Left ventricle myocardium inferior (tissue), 1 donor: ENCODE measurements around the gene AKR1C3. TPM values are rescaled to one million over a fixed set of nuclear protein-coding genes. Genes with fewer than 3 reads are reported as not detected.
"Not testable (repeated sequence)": the region's sequence is repeated elsewhere in the genome, so short reads cannot be mapped to it uniquely, and the experiment has no call there.

Experiments
- DNase-seq: peaks from one replicate; pipeline ENCODE4 v3.0.0-alpha.2; 2020
- H3K27ac ChIP-seq: fragments of 200-600 bp; replicated peaks from 2 replicates; pipeline ENCODE4 v1.8.0; 2021
- H3K27me3 ChIP-seq: fragments of 200-600 bp; 2 replicates; pipeline ENCODE4 v1.8.0; 2021; ENCODE audit warnings: low read depth
- H3K36me3 ChIP-seq: fragments of 200-600 bp; 2 replicates; pipeline ENCODE4 v1.8.0; 2021
- H3K4me1 ChIP-seq: fragments of 200-600 bp; 2 replicates; pipeline ENCODE4 v1.8.0; 2021
- H3K4me3 ChIP-seq: fragments of 200-600 bp; 2 replicates; pipeline ENCODE4 v1.8.0; 2021; ENCODE audit warnings: mild to moderate bottlenecking, moderate library complexity
- H3K9me3 ChIP-seq: fragments of 200-600 bp; replicated peaks from 2 replicates; pipeline ENCODE4 v1.8.0; 2021
- intact Hi-C: fragments of 100-400 bp; cut with micrococcal nuclease; formaldehyde crosslinking; loops from one replicate; pipeline ENCODE4 v1.11.0; 2022
- total RNA-seq: library from RNA; stranded (reverse); fragmentation: NEBNext Ultra II Directional; extraction: Animal tissue kit (Norgen Biotek cat#: 25700); gene quantifications from one replicate; pipeline ENCODE4 v1.2.1, GENCODE V29; 2021
- TF ChIP-seq, protein P1 (sequence below): fragments of 200-600 bp; IDR thresholded peaks from 2 replicates; pipeline ENCODE4 v1.8.0; 2021; ENCODE audit warnings: antibody characterized with exemption, mild to moderate bottlenecking, borderline replicate concordance
- donor health status: DM: no; HTN: yes; CAD: no; lungs with severe emphysema.

The AKR1C3 gene
- total RNA-seq, 1 donor from 2014 or later, result 27.1 TPM

DNA sequence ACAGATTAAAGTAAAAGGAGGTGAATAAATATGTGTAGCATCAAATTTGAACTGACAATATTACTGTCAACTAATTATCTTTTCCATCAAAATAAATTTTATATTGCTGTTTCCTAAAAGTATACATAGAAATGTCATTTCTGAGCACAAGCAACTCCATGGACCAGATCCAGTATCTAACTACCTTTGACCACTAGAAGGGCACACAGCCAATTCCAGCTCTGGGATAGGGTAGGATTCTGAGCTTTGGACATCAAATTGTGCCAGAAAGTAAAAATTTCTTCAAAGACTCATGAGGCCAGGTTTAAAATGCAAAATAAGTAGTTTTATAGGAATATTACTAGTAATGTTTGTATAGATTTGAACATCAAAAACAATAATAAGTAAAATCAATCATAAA lies 29.7 kb downstream of the AKR1C3 start:
- no peak overlapping the region for H3K27ac ChIP-seq
- no peaks in the 10 kb centered on the region for H3K27me3 ChIP-seq
- no peaks in the 10 kb centered on the region for H3K4me1 ChIP-seq
- intact Hi-C loops, result no loop called here
- TF ChIP-seq, protein P1, sequence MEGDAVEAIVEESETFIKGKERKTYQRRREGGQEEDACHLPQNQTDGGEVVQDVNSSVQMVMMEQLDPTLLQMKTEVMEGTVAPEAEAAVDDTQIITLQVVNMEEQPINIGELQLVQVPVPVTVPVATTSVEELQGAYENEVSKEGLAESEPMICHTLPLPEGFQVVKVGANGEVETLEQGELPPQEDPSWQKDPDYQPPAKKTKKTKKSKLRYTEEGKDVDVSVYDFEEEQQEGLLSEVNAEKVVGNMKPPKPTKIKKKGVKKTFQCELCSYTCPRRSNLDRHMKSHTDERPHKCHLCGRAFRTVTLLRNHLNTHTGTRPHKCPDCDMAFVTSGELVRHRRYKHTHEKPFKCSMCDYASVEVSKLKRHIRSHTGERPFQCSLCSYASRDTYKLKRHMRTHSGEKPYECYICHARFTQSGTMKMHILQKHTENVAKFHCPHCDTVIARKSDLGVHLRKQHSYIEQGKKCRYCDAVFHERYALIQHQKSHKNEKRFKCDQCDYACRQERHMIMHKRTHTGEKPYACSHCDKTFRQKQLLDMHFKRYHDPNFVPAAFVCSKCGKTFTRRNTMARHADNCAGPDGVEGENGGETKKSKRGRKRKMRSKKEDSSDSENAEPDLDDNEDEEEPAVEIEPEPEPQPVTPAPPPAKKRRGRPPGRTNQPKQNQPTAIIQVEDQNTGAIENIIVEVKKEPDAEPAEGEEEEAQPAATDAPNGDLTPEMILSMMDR, result no peak
- H3K4me3 ChIP-seq, result no peak overlapping the region
- H3K36me3 ChIP-seq, result no peaks in the 10 kb centered on the region
- peaks cover 27% of the 10 kb centered on the region for H3K9me3 ChIP-seq
- DNase-seq, result no peak

DNA sequence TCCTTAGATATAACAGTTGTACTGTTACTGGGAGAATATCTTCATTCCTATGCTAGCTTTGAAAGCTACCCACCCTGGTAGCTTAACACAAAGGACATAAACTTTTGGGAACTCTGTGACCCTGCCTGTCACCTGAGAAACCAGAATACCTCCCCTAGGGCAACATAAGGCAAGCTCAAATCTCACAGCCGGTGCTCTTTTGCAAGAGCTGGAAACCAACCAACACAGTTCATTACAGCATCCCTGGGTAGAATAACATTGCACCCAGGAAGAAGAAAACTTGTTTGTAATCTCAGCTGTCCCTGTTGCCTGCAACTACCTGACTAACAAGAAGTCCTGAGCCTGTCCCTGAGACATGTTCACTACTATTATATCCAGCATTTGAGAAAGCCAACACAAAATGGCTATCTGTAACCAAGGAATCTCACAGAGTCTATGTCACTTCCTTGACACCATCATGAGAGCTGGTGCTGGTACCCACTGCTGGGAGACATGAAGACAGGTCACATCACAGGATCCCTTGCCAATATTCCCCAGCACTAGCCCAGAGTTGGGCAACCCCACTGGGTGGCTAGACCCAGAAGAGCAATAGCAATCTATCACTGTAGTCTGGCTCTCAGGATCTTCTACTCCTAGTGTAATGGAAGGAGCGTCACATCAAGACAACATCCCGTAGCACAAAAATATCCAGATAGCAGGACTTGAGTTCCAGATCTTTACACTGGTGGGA lies 31.3 kb downstream of the AKR1C3 start:
- TF ChIP-seq, protein P1, result no peak
- Histone ChIP-seq H3K27ac (no peak overlapping the region), H3K4me3 (no peak overlapping the region), H3K9me3 (peaks cover 26% of the 10 kb centered on the region), H3K36me3 (no peaks in the 10 kb centered on the region), H3K27me3 (no peaks in the 10 kb centered on the region), H3K4me1 (no peaks in the 10 kb centered on the region)
- no peak for DNase-seq
- intact Hi-C loops, result no loop called here

DNA sequence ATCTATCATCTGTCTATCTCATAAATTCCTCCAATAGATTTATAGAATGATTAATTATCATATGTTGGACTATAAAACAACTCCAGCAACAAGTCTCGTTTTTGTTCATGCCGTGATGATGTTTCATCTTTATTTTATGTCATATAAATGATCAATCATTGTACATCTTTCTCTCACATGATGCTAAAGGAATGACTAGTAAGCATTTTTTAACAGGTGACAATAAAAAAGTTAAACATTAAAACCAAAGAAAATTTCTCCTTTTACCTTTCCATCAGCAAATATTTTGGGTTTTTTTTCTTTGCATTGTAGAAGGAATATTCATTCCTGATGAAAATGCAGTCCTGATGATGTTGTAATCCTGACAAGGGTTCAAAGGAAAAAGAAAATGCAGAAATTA lies 41.4 kb downstream of the AKR1C3 start:
- intact Hi-C loops, result no loop called here

DNA sequence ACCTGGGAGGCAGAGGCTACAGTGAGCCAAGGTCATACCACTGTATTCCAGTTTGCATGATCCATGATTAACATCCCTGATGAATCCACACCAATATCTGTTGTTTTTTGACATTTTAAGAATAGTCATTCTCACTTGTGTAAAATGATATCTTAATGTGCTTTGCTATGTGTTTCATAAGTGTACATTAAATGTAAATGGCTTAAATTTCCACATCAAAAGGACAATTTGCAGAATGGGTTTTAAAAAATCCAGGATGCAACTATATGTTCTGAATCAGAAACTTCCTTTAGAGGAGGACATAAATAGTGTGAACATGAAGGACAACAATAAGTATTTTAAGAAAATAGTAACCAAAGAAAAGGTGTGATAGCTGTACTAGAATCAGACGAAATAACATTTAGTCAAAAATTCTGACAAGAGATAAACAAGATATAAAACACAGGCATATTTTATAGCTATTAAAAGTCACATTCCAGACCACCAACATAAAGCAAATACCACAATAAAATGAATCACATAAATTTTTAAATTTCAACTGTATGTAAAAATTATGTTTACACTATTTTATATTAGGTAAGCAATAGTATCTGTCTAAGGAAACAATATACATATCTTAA lies 42.4 kb downstream of the AKR1C3 start:
- H3K9me3 ChIP-seq, result peaks cover 54% of the 10 kb centered on the region
- H3K36me3 ChIP-seq, result no peaks in the 10 kb centered on the region
- TF ChIP-seq, protein P1, result no peak
- no peak for DNase-seq
- no peak overlapping the region for H3K4me3 ChIP-seq
- H3K4me1 ChIP-seq, result no peaks in the 10 kb centered on the region
- no peaks in the 10 kb centered on the region for H3K27me3 ChIP-seq
- H3K27ac ChIP-seq, result no peak overlapping the region
- intact Hi-C loops, result no loop called here

More for the DNA sequence above, 41.4 kb downstream of the AKR1C3 start:
- TF ChIP-seq, protein P1, result no peak
- Histone ChIP-seq H3K4me3 (no peak overlapping the region), H3K36me3 (no peaks in the 10 kb centered on the region), H3K4me1 (no peaks in the 10 kb centered on the region), H3K9me3 (peaks cover 59% of the 10 kb centered on the region), H3K27me3 (no peaks in the 10 kb centered on the region), H3K27ac (no peak overlapping the region)
- DNase-seq, result no peak

DNA sequence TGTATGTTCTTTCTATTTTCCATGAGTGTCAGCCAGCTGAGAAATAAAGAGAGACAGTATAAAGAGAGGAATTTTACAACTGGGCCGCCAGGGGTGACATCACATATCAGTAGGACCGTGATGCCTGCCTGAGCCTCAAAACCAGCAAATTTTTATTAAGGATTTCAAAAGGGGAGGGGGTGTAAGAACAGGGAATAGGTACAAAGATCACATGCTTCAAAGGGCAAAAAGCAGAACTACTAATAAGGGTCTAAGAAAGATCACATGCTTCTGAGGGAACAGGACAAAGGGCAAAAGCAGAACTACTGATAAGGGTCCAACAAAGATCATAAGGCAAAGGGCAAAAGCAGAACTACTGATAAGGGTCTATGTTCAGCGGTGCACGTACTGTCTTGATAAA lies 43.5 kb downstream of the AKR1C3 start:
- H3K27me3 ChIP-seq, H3K36me3 ChIP-seq, intact Hi-C loops, H3K4me1 ChIP-seq, H3K27ac ChIP-seq, H3K4me3 ChIP-seq, DNase-seq: not testable (repeated sequence)
- peaks cover 54% of the 10 kb centered on the region for H3K9me3 ChIP-seq

DNA sequence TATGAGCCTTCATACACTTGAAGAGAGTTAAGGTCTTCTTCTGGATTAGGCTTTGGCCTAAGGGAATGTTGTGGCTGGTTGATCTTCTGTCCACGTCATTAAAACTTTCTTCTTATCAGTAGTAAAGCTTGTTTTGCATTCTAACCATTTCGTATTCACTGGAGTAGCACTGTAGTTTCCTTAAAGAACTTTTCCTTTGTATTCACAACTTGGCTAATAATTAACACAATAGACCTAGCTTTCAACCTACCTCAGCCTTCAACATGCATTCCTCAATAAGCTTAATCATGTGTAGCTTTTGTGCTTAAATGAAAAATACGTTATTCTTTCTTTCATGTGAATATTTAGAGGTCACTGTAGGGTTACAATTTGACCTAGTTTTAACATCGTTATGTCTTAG lies 48.0 kb downstream of the AKR1C3 start:
- DNase-seq, result no peak
- no peak overlapping the region for H3K27ac ChIP-seq
- H3K36me3 ChIP-seq, result no peaks in the 10 kb centered on the region
- no peaks in the 10 kb centered on the region for H3K27me3 ChIP-seq
- no peaks in the 10 kb centered on the region for H3K4me1 ChIP-seq
- H3K4me3 ChIP-seq, result no peak overlapping the region
- intact Hi-C loops, result no loop called here
- peaks cover 29% of the 10 kb centered on the region for H3K9me3 ChIP-seq
- TF ChIP-seq, protein P1, result no peak
